SU-DHL-6 (cell line): Measurements from ENCODE around the gene CERKL.

Source experiments
- EZH2phosphoT487 ChIP-seq: fragments of 200-600 bp; sonication (generic), shearing (Covaris generic); conservative IDR thresholded peaks from 2 replicates; pipeline ENCODE4 v1.6.1; 2018; ENCODE audit warnings: mild to moderate bottlenecking, antibody characterized with exemption, low read length, moderate library complexity, mixed read lengths
- TF ChIP-seq, protein P1 (sequence below): fragments of 200-600 bp; sonication (generic); IDR thresholded peaks from one replicate; pipeline ENCODE4 v1.5.1; 2017; ENCODE audit warnings: antibody characterized with exemption, mild to moderate bottlenecking, low read length, moderate library complexity; ENCODE audit not compliant: insufficient read depth, poor library complexity, severe bottlenecking

DNA sequence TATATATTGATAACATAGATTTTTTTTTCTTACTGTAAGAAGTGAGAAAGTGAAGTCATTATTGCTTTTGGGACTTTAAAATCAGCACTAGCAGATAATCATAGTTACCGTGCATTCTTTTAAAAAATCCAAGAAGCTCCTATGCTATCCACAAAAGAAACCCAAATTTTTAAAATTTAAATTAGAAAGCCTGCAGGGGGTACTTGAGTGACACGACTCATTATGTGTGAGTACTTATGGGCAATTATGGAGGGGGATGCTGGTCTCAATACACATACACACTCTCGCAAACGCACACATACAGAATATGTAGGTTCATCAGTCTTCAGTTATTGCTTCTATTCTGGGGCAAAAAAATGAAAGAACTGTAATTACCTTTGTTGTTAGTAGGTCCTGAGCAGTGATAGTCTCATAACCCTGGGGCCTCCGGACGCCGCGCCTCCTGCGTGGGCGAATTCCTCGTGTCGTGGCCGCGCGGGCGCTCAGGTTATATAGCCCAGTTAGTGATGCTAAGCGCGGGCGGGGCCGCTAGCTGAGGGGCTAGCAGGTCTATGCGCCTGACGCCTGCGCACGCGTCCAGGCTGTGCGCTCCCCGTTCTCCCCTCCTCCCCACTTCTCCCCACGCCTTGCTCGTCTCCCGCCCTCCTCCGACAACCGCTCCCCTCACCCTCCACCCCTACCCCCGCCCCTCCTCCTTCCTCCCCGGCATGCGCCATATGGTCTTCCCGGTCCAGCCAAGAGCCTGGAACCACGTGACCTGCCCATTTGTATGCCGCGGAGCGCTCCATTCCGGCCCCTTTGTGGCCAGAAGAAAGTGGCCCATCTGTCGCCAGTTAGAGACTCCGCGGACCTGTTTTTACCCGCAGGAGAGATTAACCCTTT lies 23.4 kb upstream of the CERKL start, which contains the start of gene NEUROD1:
- TF ChIP-seq, protein P1, sequence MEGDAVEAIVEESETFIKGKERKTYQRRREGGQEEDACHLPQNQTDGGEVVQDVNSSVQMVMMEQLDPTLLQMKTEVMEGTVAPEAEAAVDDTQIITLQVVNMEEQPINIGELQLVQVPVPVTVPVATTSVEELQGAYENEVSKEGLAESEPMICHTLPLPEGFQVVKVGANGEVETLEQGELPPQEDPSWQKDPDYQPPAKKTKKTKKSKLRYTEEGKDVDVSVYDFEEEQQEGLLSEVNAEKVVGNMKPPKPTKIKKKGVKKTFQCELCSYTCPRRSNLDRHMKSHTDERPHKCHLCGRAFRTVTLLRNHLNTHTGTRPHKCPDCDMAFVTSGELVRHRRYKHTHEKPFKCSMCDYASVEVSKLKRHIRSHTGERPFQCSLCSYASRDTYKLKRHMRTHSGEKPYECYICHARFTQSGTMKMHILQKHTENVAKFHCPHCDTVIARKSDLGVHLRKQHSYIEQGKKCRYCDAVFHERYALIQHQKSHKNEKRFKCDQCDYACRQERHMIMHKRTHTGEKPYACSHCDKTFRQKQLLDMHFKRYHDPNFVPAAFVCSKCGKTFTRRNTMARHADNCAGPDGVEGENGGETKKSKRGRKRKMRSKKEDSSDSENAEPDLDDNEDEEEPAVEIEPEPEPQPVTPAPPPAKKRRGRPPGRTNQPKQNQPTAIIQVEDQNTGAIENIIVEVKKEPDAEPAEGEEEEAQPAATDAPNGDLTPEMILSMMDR: no peak
- no peak for TF ChIP-seq EZH2phosphoT487
